GM12892 (cell line): ENCODE measurements around the gene GPATCH2.

Experiments
- POLR2A ChIP-seq: IDR thresholded peaks from 2 replicates; pipeline ENCODE4 v1.6.1; 2011; ENCODE audit warnings: low read depth, low read length, control low read depth
- POLR2AphosphoS5 ChIP-seq: IDR thresholded peaks from 2 replicates; pipeline ENCODE4 v1.6.1; 2011; ENCODE audit warnings: low read depth, low read length, control low read depth
- TAF1 ChIP-seq: IDR thresholded peaks from 2 replicates; pipeline ENCODE4 v1.6.1; 2011; ENCODE audit warnings: low read depth, mild to moderate bottlenecking, control low read depth, low read length, borderline replicate concordance

DNA sequence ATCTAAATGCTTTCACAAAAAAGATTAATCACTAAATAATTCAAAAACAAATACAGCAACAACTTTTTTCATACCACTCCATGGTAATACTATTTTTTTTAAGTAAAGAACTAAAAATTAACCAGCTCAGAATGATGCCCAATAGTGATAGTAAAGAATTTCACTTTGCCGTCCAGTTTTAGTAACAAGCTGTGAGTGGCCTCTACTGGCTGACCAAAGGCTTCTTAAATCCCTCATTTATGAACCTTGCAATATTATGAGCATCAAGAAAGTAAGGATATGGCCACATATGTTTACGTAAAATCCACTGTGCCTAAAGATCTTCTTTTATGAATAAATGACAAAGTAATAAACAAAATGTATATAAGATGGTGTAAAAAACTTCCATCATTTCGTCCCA lies 108.6 kb downstream of the GPATCH2 start:
- TF ChIP-seq TAF1 (no peak), POLR2AphosphoS5 (no peak), POLR2A (no peak)
